ENCODE measurements around the gene LRRC36. TPM values are rescaled to one million over a fixed set of nuclear protein-coding genes. Genes with fewer than 3 reads are reported as not detected.

Gene LRRC36
- total RNA-seq, 1 experiment from 2014 or later, result not detected

DNA sequence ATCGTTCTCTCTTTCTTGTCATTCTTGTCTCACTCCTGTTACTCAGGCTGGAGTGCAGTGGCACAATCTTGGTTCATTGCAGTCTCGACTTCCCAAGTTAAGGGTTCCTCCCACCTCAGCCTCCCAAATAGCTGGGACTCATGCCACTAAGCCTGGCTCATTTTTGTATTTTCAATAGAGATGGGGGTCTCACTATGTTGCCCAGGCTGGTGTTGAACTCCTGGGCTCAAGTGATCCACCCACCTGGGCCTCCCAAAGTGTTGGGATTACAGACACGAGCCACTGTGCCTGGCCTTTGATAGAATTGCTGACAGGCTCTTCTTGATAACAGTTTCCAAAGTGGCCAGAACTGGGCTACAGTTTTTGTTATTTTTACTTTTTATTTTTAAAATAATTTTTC is 34.4 kb downstream of the LRRC36 start:
- BruUV-seq (replicated peaks), result no TSS peak
- no peak overlapping the region for H3K4me3 ChIP-seq (ENCODE audit: low read length)
- CTCF ChIA-PET, result no interaction called here

DNA sequence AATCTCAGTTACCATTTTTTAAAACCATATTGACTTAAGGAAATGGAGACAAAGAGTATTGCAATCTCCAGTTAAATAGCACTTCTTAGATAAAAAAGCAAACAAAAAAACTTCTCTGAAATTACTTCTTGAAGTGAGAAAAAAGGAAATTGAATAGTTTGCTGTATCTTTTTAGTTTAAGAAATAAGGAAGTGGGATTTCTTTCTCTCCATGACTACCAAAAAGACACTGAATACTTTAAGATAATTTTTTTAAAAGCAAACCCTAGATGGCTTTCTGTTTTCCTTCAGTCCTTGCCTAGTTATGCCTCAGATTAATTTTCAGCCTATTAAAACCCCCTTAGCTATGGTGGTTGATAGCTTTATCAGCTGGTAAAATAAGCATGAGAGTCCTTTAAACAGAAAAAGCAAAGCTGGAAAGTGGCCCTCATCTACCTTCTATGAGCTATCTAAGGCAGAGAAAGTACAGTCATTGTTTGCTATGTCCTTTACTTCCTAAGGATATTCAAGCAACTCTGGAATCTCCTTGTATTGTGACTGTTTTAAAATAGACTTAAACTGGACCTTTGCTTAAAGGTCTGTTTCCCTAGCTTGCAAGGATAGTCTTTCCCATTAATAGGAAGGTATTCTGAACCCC is 38.1 kb downstream of the LRRC36 start:
- Histone ChIP-seq H3K79me2 (ENCODE audit: low read length) (no peaks in the 10 kb centered on the region), H2AFZ (ENCODE audit: low read length) (no peak overlapping the region), H3K4me1 (ENCODE audit: insufficient read depth, low read length) (no peaks in the 10 kb centered on the region), H3K36me3 (ENCODE audit: low read depth, low read length) (no peaks in the 10 kb centered on the region), H3K27ac (ENCODE audit: low read length) (no peak overlapping the region), H3K9me2 (replicated peaks; ENCODE audit: low read length) (no peaks in the 10 kb centered on the region), H3K9ac (ENCODE audit: low read length) (no peak overlapping the region), H3K4me3 (ENCODE audit: low read length) (no peak overlapping the region), H3K9me3 (ENCODE audit: low read length) (no peaks in the 10 kb centered on the region), H4K20me1 (ENCODE audit: low read length) (no peaks in the 10 kb centered on the region), H3K4me2 (ENCODE audit: low read length) (no peak overlapping the region), H3F3A (ENCODE audit: low read length, unreplicated experiment) (no peaks in the 10 kb centered on the region), H3K27me3 (ENCODE audit: low read length) (no peaks in the 10 kb centered on the region)
- ChIA-PET POLR2A (ENCODE audit: unreplicated experiment) (no interaction called here), CTCF (interaction anchor here (0.8 kb wide), 1 partner anchor 104 kb away, joined by 3 read pairs; no protein-coding TSS in a partner anchor)
- TF ChIP-seq EZH2 (IDR thresholded peaks at IDR 0.05; ENCODE audit: low read length, unreplicated experiment), result no peak
- no peak for TF ChIP-seq EZH2phosphoT487 (IDR thresholded peaks at IDR 0.05; ENCODE audit: borderline replicate concordance, low read length)
- TF ChIP-seq, protein P1, sequence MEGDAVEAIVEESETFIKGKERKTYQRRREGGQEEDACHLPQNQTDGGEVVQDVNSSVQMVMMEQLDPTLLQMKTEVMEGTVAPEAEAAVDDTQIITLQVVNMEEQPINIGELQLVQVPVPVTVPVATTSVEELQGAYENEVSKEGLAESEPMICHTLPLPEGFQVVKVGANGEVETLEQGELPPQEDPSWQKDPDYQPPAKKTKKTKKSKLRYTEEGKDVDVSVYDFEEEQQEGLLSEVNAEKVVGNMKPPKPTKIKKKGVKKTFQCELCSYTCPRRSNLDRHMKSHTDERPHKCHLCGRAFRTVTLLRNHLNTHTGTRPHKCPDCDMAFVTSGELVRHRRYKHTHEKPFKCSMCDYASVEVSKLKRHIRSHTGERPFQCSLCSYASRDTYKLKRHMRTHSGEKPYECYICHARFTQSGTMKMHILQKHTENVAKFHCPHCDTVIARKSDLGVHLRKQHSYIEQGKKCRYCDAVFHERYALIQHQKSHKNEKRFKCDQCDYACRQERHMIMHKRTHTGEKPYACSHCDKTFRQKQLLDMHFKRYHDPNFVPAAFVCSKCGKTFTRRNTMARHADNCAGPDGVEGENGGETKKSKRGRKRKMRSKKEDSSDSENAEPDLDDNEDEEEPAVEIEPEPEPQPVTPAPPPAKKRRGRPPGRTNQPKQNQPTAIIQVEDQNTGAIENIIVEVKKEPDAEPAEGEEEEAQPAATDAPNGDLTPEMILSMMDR (conservative IDR thresholded peaks at IDR 0.05; ENCODE audit: low read depth, low read length), result no peak
- no TSS peak for BruUV-seq (replicated peaks)
- peak; percentile 49; the same call in 1 of the 2 replicates for ATAC-seq
- no peak for DNase-seq
- intact Hi-C loops (cut with micrococcal nuclease), result loop anchor here (2.0 kb wide), 1 partner anchor 18 kb away; no protein-coding TSS in a partner anchor

More for the DNA sequence above, 34.4 kb downstream of the LRRC36 start:
- no peaks in the 10 kb centered on the region for H4K20me1 ChIP-seq (ENCODE audit: low read length)
- intact Hi-C loops (cut with micrococcal nuclease), result no loop called here
- no peaks in the 10 kb centered on the region for H3F3A ChIP-seq (ENCODE audit: low read length, unreplicated experiment)
- TF ChIP-seq, protein P1 (conservative IDR thresholded peaks at IDR 0.05; ENCODE audit: low read depth, low read length), result no peak
- TF ChIP-seq EZH2 (IDR thresholded peaks at IDR 0.05; ENCODE audit: low read length, unreplicated experiment) (no peak), EZH2phosphoT487 (IDR thresholded peaks at IDR 0.05; ENCODE audit: borderline replicate concordance, low read length) (no peak)
- no peak overlapping the region for H3K9ac ChIP-seq (ENCODE audit: low read length)
- H3K79me2 ChIP-seq (ENCODE audit: low read length), result no peaks in the 10 kb centered on the region
- H3K27ac ChIP-seq (ENCODE audit: low read length), result no peak overlapping the region
- POLR2A ChIA-PET (ENCODE audit: unreplicated experiment), result no interaction called here
- H3K9me3 ChIP-seq (ENCODE audit: low read length), result no peaks in the 10 kb centered on the region
- no peaks in the 10 kb centered on the region for H3K36me3 ChIP-seq (ENCODE audit: low read depth, low read length)
- H3K27me3 ChIP-seq (ENCODE audit: low read length), result no peaks in the 10 kb centered on the region
- no peak overlapping the region for H3K4me2 ChIP-seq (ENCODE audit: low read length)
- no peak overlapping the region for H2AFZ ChIP-seq (ENCODE audit: low read length)
- H3K4me1 ChIP-seq (ENCODE audit: insufficient read depth, low read length), result no peaks in the 10 kb centered on the region
- no peaks in the 10 kb centered on the region for H3K9me2 ChIP-seq (replicated peaks; ENCODE audit: low read length)
- no peak for DNase-seq
- no peak for ATAC-seq

DNA sequence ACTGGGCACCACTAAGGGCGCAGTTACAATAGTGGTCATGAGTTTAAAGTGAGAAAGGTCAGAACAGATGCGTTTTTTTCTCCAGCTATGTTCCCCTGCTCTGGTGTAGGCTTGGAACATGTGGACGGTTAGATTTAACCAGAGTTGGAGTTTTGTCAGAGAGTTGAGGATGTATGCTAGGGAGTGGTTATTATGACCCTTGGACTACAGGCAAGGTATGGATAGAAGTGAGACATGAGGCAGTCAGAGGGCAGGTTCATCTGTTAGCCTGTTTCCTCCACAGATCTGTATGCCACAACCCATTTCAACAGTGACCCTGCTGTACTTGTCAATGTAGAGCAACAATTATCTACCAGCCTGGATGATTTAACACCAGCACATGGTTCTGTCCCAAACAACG is 44.0 kb downstream of the LRRC36 start:
- H3K36me3 ChIP-seq (ENCODE audit: low read depth, low read length), result no peaks in the 10 kb centered on the region
- H3K9me3 ChIP-seq (ENCODE audit: low read length), result no peaks in the 10 kb centered on the region
- H3K9ac ChIP-seq (ENCODE audit: low read length), result no peak overlapping the region
- no peak for DNase-seq
- no peaks in the 10 kb centered on the region for H4K20me1 ChIP-seq (ENCODE audit: low read length)
- ATAC-seq, result no peak
- no peak overlapping the region for H2AFZ ChIP-seq (ENCODE audit: low read length)
- ChIA-PET POLR2A (ENCODE audit: unreplicated experiment) (no interaction called here), CTCF (no interaction called here)
- H3K27ac ChIP-seq (ENCODE audit: low read length), result no peak overlapping the region
- no peaks in the 10 kb centered on the region for H3F3A ChIP-seq (ENCODE audit: low read length, unreplicated experiment)
- intact Hi-C loops (cut with micrococcal nuclease), result no loop called here
- H3K4me1 ChIP-seq (ENCODE audit: insufficient read depth, low read length), result no peaks in the 10 kb centered on the region
- no peaks in the 10 kb centered on the region for H3K9me2 ChIP-seq (replicated peaks; ENCODE audit: low read length)
- no peak overlapping the region for H3K4me3 ChIP-seq (ENCODE audit: low read length)
- no peaks in the 10 kb centered on the region for H3K79me2 ChIP-seq (ENCODE audit: low read length)
- no peak overlapping the region for H3K4me2 ChIP-seq (ENCODE audit: low read length)
- no peaks in the 10 kb centered on the region for H3K27me3 ChIP-seq (ENCODE audit: low read length)
- no TSS peak for BruUV-seq (replicated peaks)
- TF ChIP-seq, protein P1 (conservative IDR thresholded peaks at IDR 0.05; ENCODE audit: low read depth, low read length), result no peak
- no peak for TF ChIP-seq EZH2phosphoT487 (IDR thresholded peaks at IDR 0.05; ENCODE audit: borderline replicate concordance, low read length)
- no peak for TF ChIP-seq EZH2 (IDR thresholded peaks at IDR 0.05; ENCODE audit: low read length, unreplicated experiment)

All from PC-3 (cell line).